ENCODE results near the gene SLC4A1AP. TPM values are rescaled to one million over a fixed set of nuclear protein-coding genes. Genes with fewer than 3 reads are reported as not detected.
A peak's percentile ranks its signal among the peaks of the same experiment; 100 is the strongest.

The SLC4A1AP gene
- polyA plus RNA-seq, 1 donor from 2014 or later: 47.9 TPM

DNA sequence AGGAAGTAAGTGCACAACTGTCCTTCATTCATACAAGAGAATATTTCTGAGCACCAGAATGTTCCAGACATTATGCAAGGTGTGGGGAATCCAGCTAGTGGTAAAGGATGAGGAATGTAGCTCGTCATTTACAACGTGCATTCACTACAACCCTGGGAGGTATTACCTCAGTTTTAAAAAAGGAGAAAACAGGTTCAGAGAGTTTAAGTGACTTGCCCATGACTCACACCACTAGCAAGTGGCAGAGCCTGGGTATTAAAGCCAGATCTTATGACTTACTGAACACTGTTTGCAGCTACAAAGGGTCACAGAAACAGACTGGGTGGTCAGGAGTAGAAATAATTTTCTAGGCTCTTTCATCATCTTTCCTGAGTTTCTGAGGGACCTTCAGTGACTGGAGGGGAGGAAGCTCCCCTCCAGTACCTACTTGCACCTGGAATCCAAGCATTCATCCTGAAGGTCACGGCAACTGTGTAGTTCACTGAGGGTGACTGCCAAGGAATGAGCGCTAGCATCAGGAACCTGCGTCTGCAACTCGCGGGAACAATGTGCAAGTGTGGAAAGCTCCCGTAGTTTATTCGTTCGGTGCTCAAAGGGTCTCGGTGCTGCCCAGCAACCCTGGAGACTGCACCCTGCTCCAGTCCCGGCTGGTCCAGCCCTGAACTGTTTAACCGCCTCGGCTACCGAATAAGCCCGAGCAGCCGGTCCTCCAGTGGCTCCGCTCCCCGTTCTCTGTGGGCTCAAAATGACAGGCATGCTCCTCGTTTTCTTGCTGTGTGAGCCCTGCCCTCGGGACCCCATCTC lies 35.5 kb upstream of the SLC4A1AP start:
- Histone ChIP-seq H3K9ac (ENCODE audit: low read length) (peak overlapping the region; percentile 64), H3K4me3 (ENCODE audit: low read length) (peak overlapping the region; percentile 71), H3K9me3 (ENCODE audit: low read length) (no peaks in the 10 kb centered on the region), H3K27me3 (ENCODE audit: insufficient read depth, low read depth, low read length) (no peaks in the 10 kb centered on the region), H4K20me1 (ENCODE audit: insufficient read depth) (no peaks in the 10 kb centered on the region), H3K9me2 (ENCODE audit: insufficient read depth, low read length) (no peaks in the 10 kb centered on the region), H3K36me3 (ENCODE audit: insufficient read depth, low read length) (peaks cover 6% of the 10 kb centered on the region), H3F3A (ENCODE audit: insufficient read depth, low read length, poor library complexity, severe bottlenecking) (no peaks in the 10 kb centered on the region), H2AFZ (ENCODE audit: low read depth, low read length) (peak overlapping the region; percentile 30), H3K27ac (ENCODE audit: low read length) (peak overlapping the region; percentile 74), H3K79me2 (replicated peaks; ENCODE audit: insufficient read depth, low read length) (peaks cover 8% of the 10 kb centered on the region), H3K4me2 (ENCODE audit: low read length) (peak overlapping the region; percentile 54)
- no peak for TF ChIP-seq EP300 (conservative IDR thresholded peaks at IDR 0.05; ENCODE audit: poor library complexity, severe bottlenecking)
- TF ChIP-seq, protein P1, sequence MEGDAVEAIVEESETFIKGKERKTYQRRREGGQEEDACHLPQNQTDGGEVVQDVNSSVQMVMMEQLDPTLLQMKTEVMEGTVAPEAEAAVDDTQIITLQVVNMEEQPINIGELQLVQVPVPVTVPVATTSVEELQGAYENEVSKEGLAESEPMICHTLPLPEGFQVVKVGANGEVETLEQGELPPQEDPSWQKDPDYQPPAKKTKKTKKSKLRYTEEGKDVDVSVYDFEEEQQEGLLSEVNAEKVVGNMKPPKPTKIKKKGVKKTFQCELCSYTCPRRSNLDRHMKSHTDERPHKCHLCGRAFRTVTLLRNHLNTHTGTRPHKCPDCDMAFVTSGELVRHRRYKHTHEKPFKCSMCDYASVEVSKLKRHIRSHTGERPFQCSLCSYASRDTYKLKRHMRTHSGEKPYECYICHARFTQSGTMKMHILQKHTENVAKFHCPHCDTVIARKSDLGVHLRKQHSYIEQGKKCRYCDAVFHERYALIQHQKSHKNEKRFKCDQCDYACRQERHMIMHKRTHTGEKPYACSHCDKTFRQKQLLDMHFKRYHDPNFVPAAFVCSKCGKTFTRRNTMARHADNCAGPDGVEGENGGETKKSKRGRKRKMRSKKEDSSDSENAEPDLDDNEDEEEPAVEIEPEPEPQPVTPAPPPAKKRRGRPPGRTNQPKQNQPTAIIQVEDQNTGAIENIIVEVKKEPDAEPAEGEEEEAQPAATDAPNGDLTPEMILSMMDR (IDR thresholded peaks at IDR 0.05; ENCODE audit: poor library complexity, severe bottlenecking): no peak
- TF ChIP-seq POLR2AphosphoS5 (IDR thresholded peaks at IDR 0.05): no peak
- TF ChIP-seq TAF1 (IDR thresholded peaks at IDR 0.05; ENCODE audit: low read depth): no peak
- TF ChIP-seq RAD21 (conservative IDR thresholded peaks at IDR 0.05): no peak
- TF ChIP-seq EZH2 (IDR thresholded peaks at IDR 0.05; ENCODE audit: borderline replicate concordance, insufficient read depth, low read length, poor library complexity, severe bottlenecking): no peak
- TF ChIP-seq MXI1 (conservative IDR thresholded peaks at IDR 0.05; ENCODE audit: poor library complexity, severe bottlenecking): no peak
- TF ChIP-seq REST (IDR thresholded peaks at IDR 0.05; ENCODE audit: borderline replicate concordance): no peak
- TF ChIP-seq SMC3 (conservative IDR thresholded peaks at IDR 0.05; ENCODE audit: poor library complexity): no peak

GRCh38 chr2:27628767-27629709 lies 34.7 kb upstream of the SLC4A1AP start, which contains the start of the genes CCDC121 and GPN1:
CCDC121 (minus strand) TSS chr2:27629012; CDS start chr2:27627799, 1,213 bp downstream.
GPN1 (plus strand) TSS chr2:27629050; CDS start chr2:27629059, 9 bp downstream.
- peak within 1 kb of the TSS; percentile 30 for H2AFZ ChIP-seq (ENCODE audit: low read depth, low read length)

More at GRCh38 chr2:27628767-27629709, 34.7 kb upstream of the SLC4A1AP start, which contains the start of the genes CCDC121 and GPN1:
- no peaks in the 10 kb centered on the region for H3F3A ChIP-seq (ENCODE audit: insufficient read depth, low read length, poor library complexity, severe bottlenecking)
- peak within 1 kb of the TSS; percentile 54 for H3K4me2 ChIP-seq (ENCODE audit: low read length)
- H3K79me2 ChIP-seq (replicated peaks; ENCODE audit: insufficient read depth, low read length): peaks cover 8% of the 10 kb centered on the region
- H3K9ac ChIP-seq (ENCODE audit: low read length): peak within 1 kb of the TSS; percentile 64
- peaks cover 6% of the 10 kb centered on the region for H3K36me3 ChIP-seq (ENCODE audit: insufficient read depth, low read length)
- peak; percentile 49 for TF ChIP-seq SMC3 (conservative IDR thresholded peaks at IDR 0.05; ENCODE audit: poor library complexity)
- no peak for TF ChIP-seq EZH2 (IDR thresholded peaks at IDR 0.05; ENCODE audit: borderline replicate concordance, insufficient read depth, low read length, poor library complexity, severe bottlenecking)
- TF ChIP-seq MXI1 (conservative IDR thresholded peaks at IDR 0.05; ENCODE audit: poor library complexity, severe bottlenecking): peak; percentile 97
- peak; percentile 82 for TF ChIP-seq POLR2AphosphoS5 (IDR thresholded peaks at IDR 0.05)
- peak; percentile 30 for TF ChIP-seq RAD21 (conservative IDR thresholded peaks at IDR 0.05)
- peak; percentile 84 for TF ChIP-seq REST (IDR thresholded peaks at IDR 0.05; ENCODE audit: borderline replicate concordance)
- TF ChIP-seq TAF1 (IDR thresholded peaks at IDR 0.05; ENCODE audit: low read depth): peak; percentile 96
- TF ChIP-seq, protein P1 (IDR thresholded peaks at IDR 0.05; ENCODE audit: poor library complexity, severe bottlenecking): peak; percentile 17
- TF ChIP-seq EP300 (conservative IDR thresholded peaks at IDR 0.05; ENCODE audit: poor library complexity, severe bottlenecking): peak; percentile 52
- no peaks in the 10 kb centered on the region for H3K9me2 ChIP-seq (ENCODE audit: insufficient read depth, low read length)
- H3K27me3 ChIP-seq (ENCODE audit: insufficient read depth, low read depth, low read length): no peaks in the 10 kb centered on the region
- H3K9me3 ChIP-seq (ENCODE audit: low read length): no peaks in the 10 kb centered on the region
- peak within 1 kb of the TSS; percentile 71 for H3K4me3 ChIP-seq (ENCODE audit: low read length)
- no peaks in the 10 kb centered on the region for H4K20me1 ChIP-seq (ENCODE audit: insufficient read depth)
- peak within 1 kb of the TSS; percentile 74 for H3K27ac ChIP-seq (ENCODE audit: low read length)

Measured in neural cell (in vitro differentiated cells).